ENCODE measurements around the gene CGNL1.

DNA sequence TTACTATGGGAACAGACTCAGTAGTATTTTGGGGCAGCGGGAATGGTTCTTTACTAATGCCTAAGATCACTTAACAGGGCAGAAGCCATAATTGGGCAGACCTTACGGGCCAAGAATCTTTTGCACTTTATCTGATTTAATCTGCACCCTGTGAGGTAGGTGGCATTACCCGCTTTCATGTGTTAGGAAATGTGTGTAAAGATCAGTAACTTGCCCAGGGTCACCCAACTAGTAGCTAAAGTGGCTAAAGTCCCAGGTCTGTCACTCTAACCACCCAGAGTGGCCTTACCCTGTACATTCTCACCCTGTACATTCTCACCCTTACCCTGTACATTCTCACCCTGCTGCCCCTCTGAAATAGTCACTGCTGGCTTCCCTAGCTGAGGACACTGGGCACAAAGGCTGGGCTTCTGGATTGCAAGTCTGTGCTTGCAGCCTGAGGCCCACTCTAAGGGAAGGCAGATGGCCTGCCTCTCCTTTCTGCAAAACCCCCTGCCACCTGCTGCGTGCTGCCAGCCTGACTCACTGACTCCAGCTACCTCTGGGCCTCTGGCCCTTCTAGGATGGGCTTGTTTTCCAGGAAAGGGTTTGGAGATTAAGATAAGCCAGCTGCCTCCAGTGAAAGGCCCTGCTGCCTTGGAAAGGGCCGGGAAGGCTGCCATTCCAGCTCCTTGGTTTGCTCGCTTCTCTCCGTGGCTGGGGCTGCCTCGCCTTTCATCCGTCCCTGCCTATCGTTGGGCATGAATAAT, 177.9 kb downstream of the CGNL1 start:
- TF ChIP-seq NFIC (IDR thresholded peaks at IDR 0.05; ENCODE audit: low read depth, low read length) (no peak), EZH2 (IDR thresholded peaks at IDR 0.05; ENCODE audit: borderline replicate concordance, control insufficient read depth, low read depth, low read length) (no peak), REST (IDR thresholded peaks at IDR 0.05; ENCODE audit: low read depth, low read length) (no peak), SREBF1 (IDR thresholded peaks at IDR 0.05; ENCODE audit: low read length) (no peak), POLR2AphosphoS5 (IDR thresholded peaks at IDR 0.05; ENCODE audit: low read length) (no peak), CTCF (IDR thresholded peaks at IDR 0.05 in 2 of 3, conservative IDR thresholded peaks at IDR 0.05 in 1 of 3; ENCODE audit: control insufficient read depth in 2 of 3, extremely low read depth in 1 of 3, insufficient read depth in 1 of 3, low read depth in 3 of 3, low read length in 3 of 3) (no peak), CREM (IDR thresholded peaks at IDR 0.05; ENCODE audit: low read depth) (no peak), POLR2A (IDR thresholded peaks at IDR 0.05; ENCODE audit: low read depth, low read length) (no peak)
- TF ChIP-seq, protein P1, sequence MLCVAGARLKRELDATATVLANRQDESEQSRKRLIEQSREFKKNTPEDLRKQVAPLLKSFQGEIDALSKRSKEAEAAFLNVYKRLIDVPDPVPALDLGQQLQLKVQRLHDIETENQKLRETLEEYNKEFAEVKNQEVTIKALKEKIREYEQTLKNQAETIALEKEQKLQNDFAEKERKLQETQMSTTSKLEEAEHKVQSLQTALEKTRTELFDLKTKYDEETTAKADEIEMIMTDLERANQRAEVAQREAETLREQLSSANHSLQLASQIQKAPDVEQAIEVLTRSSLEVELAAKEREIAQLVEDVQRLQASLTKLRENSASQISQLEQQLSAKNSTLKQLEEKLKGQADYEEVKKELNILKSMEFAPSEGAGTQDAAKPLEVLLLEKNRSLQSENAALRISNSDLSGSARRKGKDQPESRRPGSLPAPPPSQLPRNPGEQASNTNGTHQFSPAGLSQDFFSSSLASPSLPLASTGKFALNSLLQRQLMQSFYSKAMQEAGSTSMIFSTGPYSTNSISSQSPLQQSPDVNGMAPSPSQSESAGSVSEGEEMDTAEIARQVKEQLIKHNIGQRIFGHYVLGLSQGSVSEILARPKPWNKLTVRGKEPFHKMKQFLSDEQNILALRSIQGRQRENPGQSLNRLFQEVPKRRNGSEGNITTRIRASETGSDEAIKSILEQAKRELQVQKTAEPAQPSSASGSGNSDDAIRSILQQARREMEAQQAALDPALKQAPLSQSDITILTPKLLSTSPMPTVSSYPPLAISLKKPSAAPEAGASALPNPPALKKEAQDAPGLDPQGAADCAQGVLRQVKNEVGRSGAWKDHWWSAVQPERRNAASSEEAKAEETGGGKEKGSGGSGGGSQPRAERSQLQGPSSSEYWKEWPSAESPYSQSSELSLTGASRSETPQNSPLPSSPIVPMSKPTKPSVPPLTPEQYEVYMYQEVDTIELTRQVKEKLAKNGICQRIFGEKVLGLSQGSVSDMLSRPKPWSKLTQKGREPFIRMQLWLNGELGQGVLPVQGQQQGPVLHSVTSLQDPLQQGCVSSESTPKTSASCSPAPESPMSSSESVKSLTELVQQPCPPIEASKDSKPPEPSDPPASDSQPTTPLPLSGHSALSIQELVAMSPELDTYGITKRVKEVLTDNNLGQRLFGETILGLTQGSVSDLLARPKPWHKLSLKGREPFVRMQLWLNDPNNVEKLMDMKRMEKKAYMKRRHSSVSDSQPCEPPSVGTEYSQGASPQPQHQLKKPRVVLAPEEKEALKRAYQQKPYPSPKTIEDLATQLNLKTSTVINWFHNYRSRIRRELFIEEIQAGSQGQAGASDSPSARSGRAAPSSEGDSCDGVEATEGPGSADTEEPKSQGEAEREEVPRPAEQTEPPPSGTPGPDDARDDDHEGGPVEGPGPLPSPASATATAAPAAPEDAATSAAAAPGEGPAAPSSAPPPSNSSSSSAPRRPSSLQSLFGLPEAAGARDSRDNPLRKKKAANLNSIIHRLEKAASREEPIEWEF (IDR thresholded peaks at IDR 0.05; ENCODE audit: insufficient replicate concordance, low read depth, low read length) = no peak
- TF ChIP-seq, protein P2, sequence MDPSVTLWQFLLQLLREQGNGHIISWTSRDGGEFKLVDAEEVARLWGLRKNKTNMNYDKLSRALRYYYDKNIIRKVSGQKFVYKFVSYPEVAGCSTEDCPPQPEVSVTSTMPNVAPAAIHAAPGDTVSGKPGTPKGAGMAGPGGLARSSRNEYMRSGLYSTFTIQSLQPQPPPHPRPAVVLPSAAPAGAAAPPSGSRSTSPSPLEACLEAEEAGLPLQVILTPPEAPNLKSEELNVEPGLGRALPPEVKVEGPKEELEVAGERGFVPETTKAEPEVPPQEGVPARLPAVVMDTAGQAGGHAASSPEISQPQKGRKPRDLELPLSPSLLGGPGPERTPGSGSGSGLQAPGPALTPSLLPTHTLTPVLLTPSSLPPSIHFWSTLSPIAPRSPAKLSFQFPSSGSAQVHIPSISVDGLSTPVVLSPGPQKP (IDR thresholded peaks at IDR 0.05; ENCODE audit: low read depth, low read length) = no peak

Data from GM12878 (cell line).